ENCODE results near the gene POU6F2.

The POU6F2 gene

DNA sequence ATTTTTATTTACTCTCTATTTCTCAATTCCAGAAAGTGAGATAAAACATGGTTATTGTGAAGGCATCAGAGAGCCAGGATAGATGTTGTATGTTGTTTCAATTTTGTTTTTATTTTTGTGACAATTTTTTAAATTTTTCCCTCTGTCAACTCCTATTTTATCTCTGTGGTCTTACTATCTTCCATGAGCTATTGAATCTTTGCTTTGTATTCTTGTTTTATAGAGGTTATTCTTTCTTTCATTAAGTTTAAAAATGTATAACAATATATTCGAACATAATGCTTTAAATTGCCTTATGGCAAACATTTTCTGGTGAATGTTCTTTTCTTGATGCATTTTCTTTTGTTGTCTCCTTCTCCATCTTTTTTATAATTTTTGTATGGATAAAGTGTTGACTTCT, 78.4 kb downstream of the POU6F2 start:
- TF ChIP-seq JUND (IDR thresholded peaks at IDR 0.05; ENCODE audit: low read depth): no peak
- in situ Hi-C loops (cut with HindIII; ENCODE audit: low pct_unique_long_range_greater_than_20kb, low sequenced_read_pairs): no loop called here
- DNase-seq (ENCODE audit: low read depth in 1 of 2, low spot score in 1 of 2): no peak

DNA sequence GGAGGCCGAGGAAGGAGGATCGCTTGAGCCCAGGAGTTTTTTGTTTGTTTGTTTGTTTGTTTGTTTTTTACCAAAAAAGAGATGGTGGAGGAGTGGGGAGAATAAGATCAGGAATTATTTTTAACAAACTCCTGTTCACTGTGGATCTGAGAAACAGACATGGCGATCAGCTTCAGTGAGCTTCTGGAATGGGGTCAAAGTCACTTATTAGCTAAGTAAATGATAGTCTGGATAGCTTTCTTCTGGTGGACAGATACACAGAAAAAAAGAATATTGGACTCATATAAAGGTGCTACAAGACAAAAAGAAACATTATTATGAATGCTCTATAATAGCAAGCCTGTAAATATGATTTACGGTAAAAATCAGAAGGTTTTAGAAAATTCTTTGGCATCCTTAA, 85.1 kb downstream of the POU6F2 start:
- in situ Hi-C loops (cut with HindIII; ENCODE audit: low pct_unique_long_range_greater_than_20kb, low sequenced_read_pairs): no loop called here
- no peak for DNase-seq (ENCODE audit: low read depth in 1 of 2, low spot score in 1 of 2)
- no peak for TF ChIP-seq JUND (IDR thresholded peaks at IDR 0.05; ENCODE audit: low read depth)

DNA sequence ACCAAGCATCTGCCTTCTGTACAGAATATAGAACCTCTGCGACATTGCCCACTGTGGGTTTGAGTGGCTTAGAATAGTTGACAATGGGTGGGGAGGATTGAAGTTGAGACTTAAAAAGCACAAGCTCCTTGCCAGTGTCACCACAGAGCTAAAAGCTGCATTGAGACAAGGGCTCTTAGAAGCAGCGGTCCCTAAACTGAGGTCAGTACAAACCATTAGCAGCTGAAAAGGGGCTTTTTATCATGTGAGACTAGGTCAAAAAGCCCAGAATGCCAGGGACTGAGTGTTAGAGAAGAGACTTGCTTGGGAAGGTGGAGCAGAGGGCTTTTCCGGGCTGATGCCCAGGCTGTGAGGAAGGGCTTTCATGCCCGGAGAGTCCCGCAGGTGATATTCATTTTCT, 91.3 kb downstream of the POU6F2 start:
- in situ Hi-C loops (cut with HindIII; ENCODE audit: low pct_unique_long_range_greater_than_20kb, low sequenced_read_pairs): no loop called here
- DNase-seq (ENCODE audit: low read depth in 1 of 2, low spot score in 1 of 2): no peak
- TF ChIP-seq JUND (IDR thresholded peaks at IDR 0.05; ENCODE audit: low read depth): no peak

DNA sequence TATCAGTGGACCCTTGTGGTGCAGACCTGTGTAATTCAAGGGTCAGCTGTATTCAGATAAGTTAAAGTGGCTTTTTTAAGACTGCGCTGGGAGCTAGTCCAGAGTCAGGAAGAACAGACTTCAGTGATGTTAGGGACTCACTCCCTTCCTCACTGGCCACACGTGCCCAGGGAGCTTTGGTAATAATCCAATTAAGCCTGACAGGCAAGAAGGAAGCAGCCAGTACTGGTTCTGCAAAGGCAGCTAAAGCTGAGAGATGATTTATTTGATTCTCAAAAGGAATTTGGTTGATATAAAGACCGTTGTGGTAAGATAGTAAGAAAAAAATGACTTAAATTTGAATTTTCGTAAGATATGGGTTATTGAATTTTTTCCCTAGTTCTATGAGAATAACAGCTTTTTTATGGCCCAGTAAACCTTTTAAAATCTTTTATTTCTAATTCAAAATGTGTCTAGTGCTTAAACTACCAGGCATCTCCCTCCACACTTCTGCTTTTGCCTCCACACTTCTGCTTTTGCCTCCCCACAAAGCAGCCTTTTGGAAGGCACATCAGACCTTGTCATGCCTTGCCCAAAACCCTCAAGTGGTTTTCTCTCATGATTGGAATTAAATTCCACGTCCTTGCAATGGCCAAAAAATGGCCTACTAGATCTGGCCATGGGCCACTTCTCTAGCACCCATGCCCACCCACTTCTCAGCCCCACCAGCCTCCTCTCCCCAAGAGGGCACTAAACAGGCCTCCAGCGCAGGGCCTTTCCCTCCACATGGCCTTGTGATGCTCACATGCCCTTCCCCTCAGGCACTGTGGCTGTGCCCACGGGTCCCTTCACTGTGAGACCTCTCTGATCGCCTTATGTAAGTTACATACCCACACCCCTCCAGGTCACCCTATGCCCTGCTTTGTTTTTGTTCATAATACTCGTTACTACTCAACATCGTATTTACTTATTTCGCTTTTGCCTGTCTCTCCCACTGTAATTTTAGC, 92.5 kb downstream of the POU6F2 start:
- DNase-seq (ENCODE audit: low read depth in 1 of 2, low spot score in 1 of 2): no peak
- in situ Hi-C loops (cut with HindIII; ENCODE audit: low pct_unique_long_range_greater_than_20kb, low sequenced_read_pairs): no loop called here
- no peak for TF ChIP-seq JUND (IDR thresholded peaks at IDR 0.05; ENCODE audit: low read depth)

DNA sequence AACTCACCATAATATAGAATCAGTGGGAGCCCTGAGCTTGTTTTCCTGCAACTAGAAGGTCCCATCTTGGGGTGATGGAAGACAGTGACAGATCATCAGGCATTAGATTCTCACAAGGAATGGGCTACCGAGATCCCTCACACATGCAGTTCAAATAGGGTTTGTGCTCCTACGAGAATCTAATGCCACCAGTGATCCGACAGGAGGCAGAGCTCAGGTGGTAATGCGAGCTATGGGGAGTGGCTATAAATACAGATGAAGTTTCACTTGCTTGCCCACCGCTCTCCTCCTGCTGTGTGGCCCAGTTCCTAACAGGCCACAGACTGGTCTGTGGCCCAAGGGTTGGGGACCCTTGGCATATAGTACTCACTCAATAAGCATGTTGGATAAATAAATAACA, 93.4 kb downstream of the POU6F2 start:
- TF ChIP-seq JUND (IDR thresholded peaks at IDR 0.05; ENCODE audit: low read depth): no peak
- DNase-seq (ENCODE audit: low read depth in 1 of 2, low spot score in 1 of 2): no peak
- in situ Hi-C loops (cut with HindIII; ENCODE audit: low pct_unique_long_range_greater_than_20kb, low sequenced_read_pairs): no loop called here

DNA sequence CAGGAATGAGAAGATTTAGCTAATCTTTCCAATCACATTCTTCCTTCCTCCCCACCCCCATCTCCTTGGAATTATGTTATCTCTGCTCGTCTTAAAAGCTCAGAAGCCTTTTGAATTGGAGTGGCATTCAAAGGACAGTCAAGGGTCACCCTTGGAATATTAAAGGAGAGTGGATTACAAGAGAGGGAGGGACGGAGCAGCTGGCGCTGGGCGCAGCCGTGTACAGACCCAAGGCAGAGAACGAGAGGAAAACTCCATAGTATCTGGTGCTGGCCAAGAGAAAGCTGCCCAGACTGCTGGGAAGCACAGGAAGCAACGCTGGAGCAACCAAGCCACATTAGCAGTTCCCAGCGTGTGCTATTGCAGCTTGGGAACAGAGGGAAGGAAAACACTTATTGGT, 95.7 kb downstream of the POU6F2 start:
- no peak for DNase-seq (ENCODE audit: low read depth in 1 of 2, low spot score in 1 of 2)
- TF ChIP-seq JUND (IDR thresholded peaks at IDR 0.05; ENCODE audit: low read depth): no peak
- in situ Hi-C loops (cut with HindIII; ENCODE audit: low pct_unique_long_range_greater_than_20kb, low sequenced_read_pairs): no loop called here

DNA sequence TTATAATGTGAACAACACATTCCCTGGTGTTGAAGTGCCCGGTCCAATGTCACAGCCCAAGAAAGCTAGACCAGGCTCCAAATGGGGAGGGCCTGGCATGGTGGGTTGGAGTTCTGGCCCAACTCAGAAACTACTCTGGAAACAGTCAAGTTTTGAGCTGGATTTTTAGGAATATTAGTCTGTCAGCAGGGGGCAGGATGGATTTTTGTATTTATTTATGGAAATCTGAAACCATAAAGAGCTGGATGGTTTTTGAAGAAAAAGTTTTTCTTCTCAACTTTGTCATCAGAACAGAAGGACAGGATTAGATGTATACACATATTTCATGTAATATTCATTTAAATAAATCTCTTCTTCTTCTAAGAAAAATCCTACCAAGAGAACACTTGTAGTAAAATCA, 97.5 kb downstream of the POU6F2 start:
- no peak for DNase-seq (ENCODE audit: low read depth in 1 of 2, low spot score in 1 of 2)
- no peak for TF ChIP-seq JUND (IDR thresholded peaks at IDR 0.05; ENCODE audit: low read depth)
- in situ Hi-C loops (cut with HindIII; ENCODE audit: low pct_unique_long_range_greater_than_20kb, low sequenced_read_pairs): no loop called here

DNA sequence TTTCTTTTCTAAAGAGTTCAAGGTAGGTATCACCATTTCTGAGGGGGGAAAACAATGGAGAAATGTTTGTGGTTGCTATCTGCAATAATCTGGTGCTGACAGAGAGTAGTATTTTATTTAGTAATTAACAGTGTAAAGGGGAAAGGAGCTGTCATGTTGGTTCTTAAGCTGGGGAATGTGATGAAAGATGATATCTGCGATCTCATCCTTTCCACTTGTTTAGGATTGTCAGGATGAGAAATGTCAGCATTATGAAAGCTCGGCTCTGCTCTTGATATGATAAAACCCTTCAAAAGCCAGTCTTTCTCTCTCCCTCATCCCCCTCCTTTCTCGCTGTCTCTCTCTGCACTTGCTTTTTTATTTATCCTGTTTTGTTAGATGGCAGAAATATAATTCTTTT, 106.1 kb downstream of the POU6F2 start:
- no peak for DNase-seq (ENCODE audit: low read depth in 1 of 2, low spot score in 1 of 2)
- no peak for TF ChIP-seq JUND (IDR thresholded peaks at IDR 0.05; ENCODE audit: low read depth)

DNA sequence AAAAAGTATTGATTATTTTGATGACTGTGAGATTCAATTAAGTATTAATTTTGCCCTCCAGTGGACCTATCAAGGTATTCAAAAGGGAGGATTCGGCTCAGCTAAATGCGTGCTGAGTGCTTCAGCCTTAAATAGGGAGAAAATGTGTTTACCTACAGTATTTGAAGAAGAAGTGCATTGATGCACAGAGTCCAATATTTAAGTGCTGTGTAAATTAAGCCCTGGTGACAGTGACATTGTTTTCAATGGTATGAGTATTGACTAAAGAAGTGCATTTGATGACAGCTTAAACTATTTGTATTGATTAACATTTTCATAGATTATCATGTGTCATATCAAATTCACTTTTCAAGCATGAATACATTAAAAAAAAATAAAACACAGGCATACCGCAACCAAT, 106.6 kb downstream of the POU6F2 start:
- in situ Hi-C loops (cut with HindIII; ENCODE audit: low pct_unique_long_range_greater_than_20kb, low sequenced_read_pairs): no loop called here

More for the DNA sequence above, 106.1 kb downstream of the POU6F2 start:
- in situ Hi-C loops (cut with HindIII; ENCODE audit: low pct_unique_long_range_greater_than_20kb, low sequenced_read_pairs): no loop called here

DNA sequence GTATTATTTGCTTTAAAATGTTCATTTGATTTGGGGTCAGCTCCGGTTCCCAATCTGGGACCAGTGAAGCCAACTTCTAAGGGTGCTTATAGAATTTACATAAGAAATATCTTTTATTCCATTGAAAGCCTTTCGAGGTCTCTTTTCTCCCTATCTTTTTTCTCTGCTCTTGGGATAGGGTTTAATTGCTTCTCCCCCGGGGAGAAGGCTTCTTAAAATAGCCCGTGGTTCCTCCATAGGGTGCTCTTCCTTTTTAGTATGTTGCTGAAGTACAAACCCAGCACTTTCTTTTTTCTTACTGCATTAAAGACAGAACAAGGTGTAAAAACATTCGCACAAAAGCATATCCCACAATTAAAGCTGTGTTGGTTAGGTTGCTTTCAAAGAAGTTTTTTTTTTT, 107.5 kb downstream of the POU6F2 start:
- no peak for TF ChIP-seq JUND (IDR thresholded peaks at IDR 0.05; ENCODE audit: low read depth)
- in situ Hi-C loops (cut with HindIII; ENCODE audit: low pct_unique_long_range_greater_than_20kb, low sequenced_read_pairs): no loop called here
- no peak for DNase-seq (ENCODE audit: low read depth in 1 of 2, low spot score in 1 of 2)

More for the DNA sequence above, 106.6 kb downstream of the POU6F2 start:
- DNase-seq (ENCODE audit: low read depth in 1 of 2, low spot score in 1 of 2): no peak
- no peak for TF ChIP-seq JUND (IDR thresholded peaks at IDR 0.05; ENCODE audit: low read depth)

DNA sequence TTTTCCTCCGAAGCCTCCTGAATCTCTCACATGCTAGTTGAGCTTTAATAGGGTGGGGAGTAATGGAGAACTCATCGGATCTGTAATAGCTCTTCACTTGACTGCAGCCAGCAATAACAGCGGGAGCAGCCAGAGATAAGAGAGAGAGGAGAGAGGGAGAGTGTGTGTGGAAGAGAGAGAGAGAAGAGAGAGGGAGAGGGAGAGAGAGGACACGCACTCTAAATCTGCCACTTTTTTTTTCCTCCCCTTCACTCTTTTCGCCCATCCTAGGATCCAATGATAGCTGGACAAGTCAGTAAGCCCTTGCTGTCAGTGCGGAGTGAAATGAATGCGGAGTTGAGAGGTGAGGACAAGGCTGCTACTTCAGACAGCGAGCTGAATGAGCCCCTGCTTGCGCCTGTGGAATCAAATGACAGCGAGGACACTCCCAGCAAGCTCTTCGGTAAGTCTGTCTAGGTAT, 107.9 kb downstream of the POU6F2 start:
- peak in 1 of 2 experiments; percentile 20 for DNase-seq (ENCODE audit: low read depth in 1 of 2, low spot score in 1 of 2)
- in situ Hi-C loops (cut with HindIII; ENCODE audit: low pct_unique_long_range_greater_than_20kb, low sequenced_read_pairs): no loop called here
- TF ChIP-seq JUND (IDR thresholded peaks at IDR 0.05; ENCODE audit: low read depth): no peak

DNA sequence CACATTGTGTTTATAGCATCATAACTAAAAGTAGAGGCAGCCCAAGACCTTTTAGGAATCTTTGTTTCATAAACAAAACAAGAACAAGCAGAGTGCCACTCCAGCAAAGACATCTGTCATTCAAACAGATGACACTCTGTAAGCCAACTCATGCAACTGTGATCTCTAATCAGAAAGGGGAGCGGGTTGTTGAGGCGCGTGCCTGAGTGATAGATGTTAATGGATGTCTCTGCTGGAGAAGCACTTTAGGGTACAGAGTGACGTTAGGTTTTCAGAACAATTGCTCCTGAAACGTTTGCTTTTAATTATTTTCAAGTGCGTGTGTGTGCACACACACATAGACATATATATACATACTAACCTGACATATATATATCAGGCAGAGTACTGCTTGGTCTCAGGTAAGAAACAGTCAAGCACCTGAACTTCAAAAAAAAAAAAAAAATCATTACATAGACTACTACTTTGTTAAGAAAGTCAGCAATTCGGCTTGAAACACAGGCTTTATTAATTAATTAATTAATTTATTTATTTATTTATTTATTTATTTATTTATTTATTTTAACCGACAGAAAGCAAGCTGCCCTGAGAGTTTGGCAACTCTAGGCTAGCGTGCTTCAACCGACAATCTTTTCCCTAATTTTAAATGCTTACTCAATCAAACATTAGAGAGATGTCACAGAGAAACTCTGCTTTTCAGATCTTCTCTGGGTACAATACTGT, 109.1 kb downstream of the POU6F2 start:
- TF ChIP-seq JUND (IDR thresholded peaks at IDR 0.05; ENCODE audit: low read depth): no peak
- no peak for DNase-seq (ENCODE audit: low read depth in 1 of 2, low spot score in 1 of 2)
- in situ Hi-C loops (cut with HindIII; ENCODE audit: low pct_unique_long_range_greater_than_20kb, low sequenced_read_pairs): no loop called here

All from T47D (cell line).